BE2C (cell line): ENCODE data around the gene EZH2.
A peak's percentile ranks its signal among the peaks of the same experiment; 100 is the strongest.

ENCODE experiments used
- DNase-seq: peaks from one replicate; pipeline ENCODE4 v3.0.0-alpha.2; 2020
- H3K27me3 ChIP-seq: fragments of 250-450 bp; sonication (Bioruptor Pico); 2 replicates; pipeline ENCODE4 v1.5.1; 2020; ENCODE audit warnings: mild to moderate bottlenecking
- H3K36me3 ChIP-seq: fragments of 250-450 bp; sonication (Bioruptor Pico); 2 replicates; pipeline ENCODE4 v1.5.1; 2020; ENCODE audit warnings: mild to moderate bottlenecking
- H3K4me1 ChIP-seq: fragments of 250-450 bp; sonication (Bioruptor Pico); 2 replicates; pipeline ENCODE4 v1.5.1; 2020
- H3K4me3 ChIP-seq: 2 replicates; pipeline ENCODE4 v1.5.1; 2011; ENCODE audit warnings: low read depth, low read length
- H3K9me3 ChIP-seq: fragments of 250-450 bp; sonication (Bioruptor Pico); 2 replicates; pipeline ENCODE4 v1.5.1; 2020
- TF ChIP-seq, protein P1 (sequence below): IDR thresholded peaks from 2 replicates; pipeline ENCODE4 v1.5.1; 2012; ENCODE audit warnings: mild to moderate bottlenecking, low read depth, low read length

Gene EZH2

DNA sequence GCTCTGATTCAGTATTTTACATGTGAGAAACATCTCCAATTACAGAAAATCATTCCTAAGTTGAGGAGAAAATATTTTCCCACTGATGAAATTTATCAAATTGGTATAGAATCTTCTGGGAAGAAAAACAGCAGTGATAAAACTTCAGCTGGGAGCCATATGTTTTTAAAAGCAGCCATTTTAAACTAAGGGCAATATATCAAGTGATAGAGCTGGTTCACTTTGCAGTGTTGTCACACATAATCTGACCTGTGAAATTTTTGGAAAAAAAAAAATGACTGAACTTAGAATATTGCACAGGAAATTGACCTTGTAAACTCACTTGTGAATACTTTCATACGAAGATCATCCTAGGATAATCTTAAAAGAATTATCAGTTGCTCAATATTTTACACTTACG, 10.5 kb upstream of the EZH2 start:
- no peaks in the 10 kb centered on the region for H3K4me1 ChIP-seq
- no peak for DNase-seq
- no peaks in the 10 kb centered on the region for H3K9me3 ChIP-seq
- no peaks in the 10 kb centered on the region for H3K27me3 ChIP-seq
- no peak overlapping the region for H3K4me3 ChIP-seq
- TF ChIP-seq, protein P1, sequence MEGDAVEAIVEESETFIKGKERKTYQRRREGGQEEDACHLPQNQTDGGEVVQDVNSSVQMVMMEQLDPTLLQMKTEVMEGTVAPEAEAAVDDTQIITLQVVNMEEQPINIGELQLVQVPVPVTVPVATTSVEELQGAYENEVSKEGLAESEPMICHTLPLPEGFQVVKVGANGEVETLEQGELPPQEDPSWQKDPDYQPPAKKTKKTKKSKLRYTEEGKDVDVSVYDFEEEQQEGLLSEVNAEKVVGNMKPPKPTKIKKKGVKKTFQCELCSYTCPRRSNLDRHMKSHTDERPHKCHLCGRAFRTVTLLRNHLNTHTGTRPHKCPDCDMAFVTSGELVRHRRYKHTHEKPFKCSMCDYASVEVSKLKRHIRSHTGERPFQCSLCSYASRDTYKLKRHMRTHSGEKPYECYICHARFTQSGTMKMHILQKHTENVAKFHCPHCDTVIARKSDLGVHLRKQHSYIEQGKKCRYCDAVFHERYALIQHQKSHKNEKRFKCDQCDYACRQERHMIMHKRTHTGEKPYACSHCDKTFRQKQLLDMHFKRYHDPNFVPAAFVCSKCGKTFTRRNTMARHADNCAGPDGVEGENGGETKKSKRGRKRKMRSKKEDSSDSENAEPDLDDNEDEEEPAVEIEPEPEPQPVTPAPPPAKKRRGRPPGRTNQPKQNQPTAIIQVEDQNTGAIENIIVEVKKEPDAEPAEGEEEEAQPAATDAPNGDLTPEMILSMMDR, result no peak
- H3K36me3 ChIP-seq, result no peaks in the 10 kb centered on the region

DNA sequence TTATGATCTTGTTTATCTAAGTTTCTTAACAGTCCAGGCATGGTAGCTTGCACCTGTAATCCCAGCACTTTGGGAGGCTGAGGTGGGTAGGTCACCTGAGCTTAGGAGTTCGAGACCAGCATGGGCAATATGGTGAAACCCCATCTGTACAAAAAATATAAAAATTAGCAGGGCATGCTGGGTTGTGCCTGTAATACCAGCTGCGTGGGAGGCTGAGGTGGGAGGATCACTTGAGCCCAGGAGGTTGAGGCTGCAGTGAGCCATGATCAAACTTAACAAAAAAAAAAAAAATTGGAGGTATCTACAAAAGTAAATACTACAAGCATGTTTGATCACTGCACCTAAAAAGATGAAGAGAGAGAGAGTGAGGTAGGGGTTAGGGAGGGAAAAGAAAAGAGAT, 9.0 kb upstream of the EZH2 start:
- TF ChIP-seq, protein P1, result no peak
- no peaks in the 10 kb centered on the region for H3K9me3 ChIP-seq
- no peak overlapping the region for H3K4me3 ChIP-seq
- DNase-seq, result no peak
- no peaks in the 10 kb centered on the region for H3K27me3 ChIP-seq
- H3K4me1 ChIP-seq, result no peaks in the 10 kb centered on the region
- no peaks in the 10 kb centered on the region for H3K36me3 ChIP-seq

DNA sequence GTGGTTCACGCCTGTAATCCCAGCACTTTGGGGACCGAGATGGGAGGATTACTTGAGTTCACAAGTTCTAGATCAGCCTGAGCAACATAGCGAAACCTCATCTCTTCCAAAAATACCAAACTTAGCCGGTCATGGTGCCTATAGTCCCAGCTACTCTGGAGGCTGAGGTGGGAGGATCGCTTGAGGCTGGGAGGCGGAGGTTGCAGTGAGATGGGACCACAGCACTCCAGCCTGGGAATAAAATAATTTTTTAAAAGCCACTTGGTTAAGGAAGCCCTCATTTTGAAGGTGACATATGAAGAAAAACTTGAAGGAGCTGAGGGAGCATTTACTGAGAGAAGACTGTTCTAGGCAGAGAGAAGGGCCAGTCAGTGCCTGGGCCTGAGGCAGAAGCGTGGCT, 4.2 kb upstream of the EZH2 start:
- TF ChIP-seq, protein P1, result no peak
- no peaks in the 10 kb centered on the region for H3K9me3 ChIP-seq
- no peaks in the 10 kb centered on the region; the same call in 1 of the 2 replicates for H3K36me3 ChIP-seq
- DNase-seq, result no peak
- no peaks in the 10 kb centered on the region for H3K27me3 ChIP-seq
- H3K4me3 ChIP-seq, result no peak overlapping the region
- H3K4me1 ChIP-seq, result no peaks in the 10 kb centered on the region

DNA sequence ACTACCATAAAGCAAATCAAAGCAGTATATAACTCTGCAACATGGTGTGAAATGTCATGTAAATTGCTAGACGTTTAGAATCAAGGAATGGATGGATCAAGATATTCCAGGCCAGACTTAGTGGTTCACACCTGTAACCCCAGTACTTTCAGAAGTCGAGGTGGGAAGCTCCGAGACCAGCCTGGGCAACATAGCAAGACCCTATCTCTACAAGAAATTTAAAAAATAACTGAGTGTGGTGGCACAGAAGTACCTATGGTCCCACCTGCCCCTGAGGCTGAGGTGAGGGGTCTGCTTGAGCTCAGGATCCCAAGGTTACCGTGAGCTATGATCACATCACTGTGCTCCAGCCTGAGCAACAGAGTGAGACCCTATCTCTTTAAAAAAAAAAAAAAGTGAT, 2.8 kb upstream of the EZH2 start:
- H3K9me3 ChIP-seq, result no peaks in the 10 kb centered on the region
- H3K4me1 ChIP-seq, result no peaks in the 10 kb centered on the region
- H3K4me3 ChIP-seq, result no peak overlapping the region
- H3K27me3 ChIP-seq, result no peaks in the 10 kb centered on the region
- no peaks in the 10 kb centered on the region; the same call in 1 of the 2 replicates for H3K36me3 ChIP-seq
- TF ChIP-seq, protein P1, result no peak
- no peak for DNase-seq

DNA sequence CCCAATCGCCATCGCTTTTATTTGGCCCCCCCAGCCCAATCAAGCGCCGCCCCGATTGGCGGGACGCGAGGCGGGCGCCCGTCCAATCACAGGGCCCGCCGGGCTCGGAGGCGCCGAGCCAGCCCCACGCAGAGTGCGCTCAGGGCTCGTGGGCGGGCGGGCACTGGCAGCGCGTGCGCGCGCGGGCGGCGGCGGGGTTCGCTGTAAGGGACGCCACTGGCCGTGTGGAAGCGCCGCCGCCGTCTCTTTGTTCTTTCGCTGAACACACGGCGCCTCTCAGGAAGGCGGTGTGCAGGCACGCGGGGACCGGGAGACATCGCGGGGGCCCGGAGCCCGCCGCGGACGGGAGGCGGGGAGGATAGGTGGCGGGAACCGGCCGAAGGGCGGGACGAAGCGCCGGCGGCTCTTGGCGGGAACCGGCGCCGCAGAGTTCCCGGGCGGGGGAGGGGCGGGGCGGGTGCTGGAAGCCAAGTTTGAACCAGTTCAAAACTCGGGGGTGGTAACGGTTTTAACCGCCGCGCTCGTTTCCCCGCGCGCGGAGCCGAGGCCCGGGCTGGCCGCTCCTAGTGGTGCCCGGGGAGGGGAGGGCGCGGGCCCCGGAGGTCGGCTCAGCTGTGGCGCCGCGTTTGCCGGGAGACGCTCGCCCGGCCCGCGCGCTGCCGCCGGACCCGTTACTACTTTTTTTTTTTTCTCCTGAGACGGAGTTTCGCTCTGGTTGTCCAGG, 370 bp upstream of the EZH2 start:
- peak overlapping the region; percentile 77 for H3K4me3 ChIP-seq
- H3K36me3 ChIP-seq, result no peaks in the 10 kb centered on the region; the same call in 1 of the 2 replicates
- peak; percentile 95 for DNase-seq
- no peaks in the 10 kb centered on the region for H3K9me3 ChIP-seq
- no peaks in the 10 kb centered on the region for H3K4me1 ChIP-seq
- TF ChIP-seq, protein P1, result no peak
- H3K27me3 ChIP-seq, result no peaks in the 10 kb centered on the region

DNA sequence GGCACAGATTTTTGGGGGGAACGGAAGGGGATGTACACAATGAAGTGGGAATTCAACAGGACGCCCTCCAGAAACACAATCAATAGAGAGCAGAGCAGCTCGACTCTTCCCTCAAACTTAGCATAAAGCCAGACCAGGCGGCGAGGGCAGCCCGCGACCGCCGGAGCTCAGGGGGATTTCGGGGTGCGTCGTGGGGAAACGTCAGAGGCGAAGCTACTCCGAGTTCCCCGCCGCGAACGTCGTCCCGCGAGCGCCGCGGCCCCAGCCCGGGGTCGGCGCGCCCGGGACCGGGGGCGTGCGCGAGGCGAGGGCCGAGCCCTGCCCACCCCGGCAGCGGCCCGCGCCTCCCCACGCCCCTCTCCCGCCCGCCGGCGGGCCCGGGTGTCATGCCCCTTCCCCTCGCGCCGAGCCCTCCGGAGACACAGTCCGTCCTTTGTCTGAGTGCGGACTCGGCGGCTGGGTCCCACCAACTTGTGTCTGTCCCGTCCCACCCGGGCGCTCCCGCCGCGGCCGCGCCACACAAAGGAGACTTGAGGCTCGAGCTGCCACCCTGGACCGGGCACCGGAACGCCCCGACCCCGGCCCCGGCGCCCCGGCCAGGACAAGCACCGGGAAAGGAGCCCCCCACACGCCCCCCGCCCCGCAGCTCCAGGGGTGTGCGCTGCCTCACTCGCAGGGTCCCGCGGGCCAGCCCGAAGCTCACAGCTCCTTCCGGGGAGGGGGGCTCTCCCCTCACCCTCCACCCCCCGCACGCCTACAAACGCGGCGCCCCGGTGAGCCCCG, 634 bp downstream of the EZH2 start:
- H3K4me3 ChIP-seq, result peak overlapping the region; percentile 77
- peak; percentile 49 for DNase-seq
- H3K4me1 ChIP-seq, result no peaks in the 10 kb centered on the region
- TF ChIP-seq, protein P1, result no peak
- H3K9me3 ChIP-seq, result no peaks in the 10 kb centered on the region
- no peaks in the 10 kb centered on the region; the same call in 1 of the 2 replicates for H3K36me3 ChIP-seq
- no peaks in the 10 kb centered on the region for H3K27me3 ChIP-seq
